ENCODE measurements around the gene ANKRD55.
"Not testable (repeated sequence)": the region's sequence is repeated elsewhere in the genome, so short reads cannot be mapped to it uniquely, and the experiment has no call there.

ANKRD55 gene

GRCh38 chr5:56233230-56233629 lies at the start of gene ANKRD55:
Gene ANKRD55 (minus strand): TSS chr5:56233330. CDS start chr5:56232913, 417 bp downstream.
- DNase-seq (ENCODE audit: low read depth in 2 of 2) = no peak

GRCh38 chr5:56282216-56282615 lies 49.1 kb upstream of the ANKRD55 start:
- no peak for DNase-seq (ENCODE audit: low read depth in 2 of 2)

GRCh38 chr5:56281489-56282165 lies 48.5 kb upstream of the ANKRD55 start:
- DNase-seq (ENCODE audit: low read depth in 2 of 2) = no peak

GRCh38 chr5:56279979-56280378 lies 46.8 kb upstream of the ANKRD55 start:
- DNase-seq (ENCODE audit: low read depth in 2 of 2) = no peak

GRCh38 chr5:56279291-56279690 lies 46.2 kb upstream of the ANKRD55 start:
- no peak for DNase-seq (ENCODE audit: low read depth in 2 of 2)

- DNase-seq (ENCODE audit: low read depth in 2 of 2) = no peak
These were observed 45.2 kb upstream of the ANKRD55 start for GRCh38 chr5:56278335-56278753.

- no peak for DNase-seq (ENCODE audit: low read depth in 2 of 2)
These were observed 44.4 kb upstream of the ANKRD55 start for GRCh38 chr5:56277573-56277972.

GRCh38 chr5:56273376-56273955 lies 40.3 kb upstream of the ANKRD55 start:
- DNase-seq (ENCODE audit: low read depth in 2 of 2) = no peak

GRCh38 chr5:56272765-56273164 lies 39.6 kb upstream of the ANKRD55 start:
- no peak for DNase-seq (ENCODE audit: low read depth in 2 of 2)

GRCh38 chr5:56270568-56271392 lies 37.6 kb upstream of the ANKRD55 start:
- DNase-seq (ENCODE audit: low read depth in 2 of 2) = peak; percentile 68 to 70

GRCh38 chr5:56270058-56270457 lies 36.9 kb upstream of the ANKRD55 start:
- DNase-seq (ENCODE audit: low read depth in 2 of 2) = no peak

GRCh38 chr5:56269216-56269927 lies 36.2 kb upstream of the ANKRD55 start:
- no peak for DNase-seq (ENCODE audit: low read depth in 2 of 2)

GRCh38 chr5:56268707-56269106 lies 35.6 kb upstream of the ANKRD55 start:
- not testable (repeated sequence) for DNase-seq (ENCODE audit: low read depth in 2 of 2)

- DNase-seq (ENCODE audit: low read depth in 2 of 2) = no peak
These were observed 34.7 kb upstream of the ANKRD55 start for GRCh38 chr5:56267856-56268255.

- DNase-seq (ENCODE audit: low read depth in 2 of 2) = peak in 1 of 2 donors; percentile 3
These were observed 31.4 kb upstream of the ANKRD55 start for GRCh38 chr5:56264417-56265025.

GRCh38 chr5:56262279-56262678 lies 29.1 kb upstream of the ANKRD55 start:
- no peak for DNase-seq (ENCODE audit: low read depth in 2 of 2)

GRCh38 chr5:56259002-56259511 lies 25.9 kb upstream of the ANKRD55 start:
- no peak for DNase-seq (ENCODE audit: low read depth in 2 of 2)

GRCh38 chr5:56257763-56258529 lies 24.8 kb upstream of the ANKRD55 start:
- DNase-seq (ENCODE audit: low read depth in 2 of 2) = not testable (repeated sequence)

- DNase-seq (ENCODE audit: low read depth in 2 of 2) = no peak
These were observed 23.9 kb upstream of the ANKRD55 start for GRCh38 chr5:56257010-56257409.

GRCh38 chr5:56255502-56255901 lies 22.4 kb upstream of the ANKRD55 start:
- DNase-seq (ENCODE audit: low read depth in 2 of 2) = no peak

- no peak for DNase-seq (ENCODE audit: low read depth in 2 of 2)
These were observed 20.8 kb upstream of the ANKRD55 start for GRCh38 chr5:56253924-56254323.
